ENCODE data around the gene ID4.

GRCh38 chr6:19837511-19838441 is 606 bp downstream of the ID4 start:
- TF ChIP-seq, protein P1, sequence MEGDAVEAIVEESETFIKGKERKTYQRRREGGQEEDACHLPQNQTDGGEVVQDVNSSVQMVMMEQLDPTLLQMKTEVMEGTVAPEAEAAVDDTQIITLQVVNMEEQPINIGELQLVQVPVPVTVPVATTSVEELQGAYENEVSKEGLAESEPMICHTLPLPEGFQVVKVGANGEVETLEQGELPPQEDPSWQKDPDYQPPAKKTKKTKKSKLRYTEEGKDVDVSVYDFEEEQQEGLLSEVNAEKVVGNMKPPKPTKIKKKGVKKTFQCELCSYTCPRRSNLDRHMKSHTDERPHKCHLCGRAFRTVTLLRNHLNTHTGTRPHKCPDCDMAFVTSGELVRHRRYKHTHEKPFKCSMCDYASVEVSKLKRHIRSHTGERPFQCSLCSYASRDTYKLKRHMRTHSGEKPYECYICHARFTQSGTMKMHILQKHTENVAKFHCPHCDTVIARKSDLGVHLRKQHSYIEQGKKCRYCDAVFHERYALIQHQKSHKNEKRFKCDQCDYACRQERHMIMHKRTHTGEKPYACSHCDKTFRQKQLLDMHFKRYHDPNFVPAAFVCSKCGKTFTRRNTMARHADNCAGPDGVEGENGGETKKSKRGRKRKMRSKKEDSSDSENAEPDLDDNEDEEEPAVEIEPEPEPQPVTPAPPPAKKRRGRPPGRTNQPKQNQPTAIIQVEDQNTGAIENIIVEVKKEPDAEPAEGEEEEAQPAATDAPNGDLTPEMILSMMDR (IDR thresholded peaks at IDR 0.05): no peak
- TF ChIP-seq POLR2AphosphoS5 (IDR thresholded peaks at IDR 0.05) (no peak), POLR2A (IDR thresholded peaks at IDR 0.05; ENCODE audit: low read depth) (no peak), EP300 (IDR thresholded peaks at IDR 0.05) (no peak)
